Activated CD4-positive, alpha-beta memory T cell treated with anti-CD3 and anti-CD28 coated beads for 36 hours (primary cell): ENCODE results near the gene CCDC12. TPM values are rescaled to one million over a fixed set of nuclear protein-coding genes. Genes with fewer than 3 reads are reported as not detected.

ENCODE experiments used
- CTCF ChIA-PET: fragments of 350-600 bp; sonication (Branson Sonifier 250); formaldehyde crosslinking; loops from one replicate; lab custom pipeline; 2021; ENCODE audit warnings: antibody characterized with exemption, inconsistent platforms; lab: Charles Lee
- POLR2A ChIA-PET: fragments of 350-600 bp; sonication (Branson Sonifier 250); formaldehyde crosslinking; loops from one replicate; lab custom pipeline; 2021; ENCODE audit warnings: antibody characterized with exemption; lab: Charles Lee
- DNase-seq: peaks from one replicate; pipeline ENCODE4 v3.0.0-alpha.2; 2020
- H3K27ac Mint-ChIP-seq: one replicate; pipeline ENCODE4 v1.8.0; 2021; ENCODE audit warnings: mixed read lengths
- H3K27me3 Mint-ChIP-seq: one replicate; pipeline ENCODE4 v1.8.0; 2021; ENCODE audit warnings: mixed read lengths
- H3K36me3 Mint-ChIP-seq: one replicate; pipeline ENCODE4 v1.8.0; 2021; ENCODE audit warnings: mixed read lengths
- H3K4me1 Mint-ChIP-seq: one replicate; pipeline ENCODE4 v1.8.0; 2021; ENCODE audit warnings: low read depth, mixed read lengths
- H3K4me3 Mint-ChIP-seq: one replicate; pipeline ENCODE4 v1.8.0; 2021; ENCODE audit warnings: mild to moderate bottlenecking, mixed read lengths
- H3K9me3 Mint-ChIP-seq: one replicate; pipeline ENCODE4 v1.8.0; 2021; ENCODE audit warnings: mixed read lengths
- intact Hi-C: fragments of 100-400 bp; cut with micrococcal nuclease; formaldehyde crosslinking; loops from one replicate; pipeline ENCODE4 v1.15.1; 2023
- total RNA-seq, 2 experiments: library from RNA; stranded (reverse); gene quantifications; one replicate each; pipeline ENCODE4 v1.2.3, GENCODE V29; 2021

Gene CCDC12
- total RNA-seq, 2 experiments from 2014 or later = 44.3 to 49.9 TPM

DNA sequence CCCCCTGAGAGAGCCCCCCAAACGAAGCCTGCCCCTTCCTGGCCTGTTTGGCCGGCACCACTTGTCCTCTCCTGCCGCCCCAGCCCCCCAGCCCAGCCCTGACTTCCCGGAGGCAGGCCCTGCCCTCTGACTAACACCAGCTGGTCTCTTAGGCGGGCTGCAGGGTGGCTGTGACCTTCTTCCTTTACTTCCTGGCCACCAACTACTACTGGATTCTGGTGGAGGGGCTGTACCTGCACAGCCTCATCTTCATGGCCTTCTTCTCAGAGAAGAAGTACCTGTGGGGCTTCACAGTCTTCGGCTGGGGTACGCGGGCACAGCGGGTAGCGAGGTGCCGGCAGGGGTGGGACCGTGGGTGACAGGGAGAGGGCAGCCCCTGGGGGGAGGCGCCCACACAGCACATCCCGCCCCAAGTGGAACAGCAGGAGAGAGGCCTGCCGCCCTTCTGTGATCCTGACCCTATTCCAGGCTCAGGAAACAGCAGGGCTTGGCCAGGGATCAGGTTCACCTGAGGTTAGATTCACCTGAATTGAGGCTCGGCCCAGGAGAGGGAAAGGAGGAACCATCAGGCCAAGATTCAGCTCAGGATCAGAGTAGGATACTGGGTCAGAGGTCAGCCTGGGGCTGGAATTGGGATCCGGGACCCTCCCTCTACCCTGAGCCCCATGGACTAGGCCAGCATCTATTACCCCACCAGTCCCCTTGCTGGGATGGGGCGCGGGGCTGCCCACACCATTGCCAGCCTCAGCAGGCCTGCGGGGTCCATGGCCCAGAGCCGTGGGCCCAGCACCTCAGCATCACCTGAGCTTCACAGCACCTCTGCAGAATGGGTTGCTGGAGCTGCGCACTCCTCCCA is 77.2 kb downstream of the CCDC12 start:
- H3K9me3 Mint-ChIP-seq = no peaks in the 10 kb centered on the region
- intact Hi-C loops = no loop called here
- peaks cover 5% of the 10 kb centered on the region for H3K4me1 Mint-ChIP-seq
- H3K27me3 Mint-ChIP-seq = peaks cover 19% of the 10 kb centered on the region
- H3K27ac Mint-ChIP-seq = no peak overlapping the region
- CTCF ChIA-PET = interaction anchor here (3.5 kb wide), 1 partner anchor 10 kb away, joined by 15 read pairs; no protein-coding TSS in a partner anchor
- H3K4me3 Mint-ChIP-seq = no peak overlapping the region
- no peaks in the 10 kb centered on the region for H3K36me3 Mint-ChIP-seq
- POLR2A ChIA-PET = no interaction called here
- DNase-seq = no peak

DNA sequence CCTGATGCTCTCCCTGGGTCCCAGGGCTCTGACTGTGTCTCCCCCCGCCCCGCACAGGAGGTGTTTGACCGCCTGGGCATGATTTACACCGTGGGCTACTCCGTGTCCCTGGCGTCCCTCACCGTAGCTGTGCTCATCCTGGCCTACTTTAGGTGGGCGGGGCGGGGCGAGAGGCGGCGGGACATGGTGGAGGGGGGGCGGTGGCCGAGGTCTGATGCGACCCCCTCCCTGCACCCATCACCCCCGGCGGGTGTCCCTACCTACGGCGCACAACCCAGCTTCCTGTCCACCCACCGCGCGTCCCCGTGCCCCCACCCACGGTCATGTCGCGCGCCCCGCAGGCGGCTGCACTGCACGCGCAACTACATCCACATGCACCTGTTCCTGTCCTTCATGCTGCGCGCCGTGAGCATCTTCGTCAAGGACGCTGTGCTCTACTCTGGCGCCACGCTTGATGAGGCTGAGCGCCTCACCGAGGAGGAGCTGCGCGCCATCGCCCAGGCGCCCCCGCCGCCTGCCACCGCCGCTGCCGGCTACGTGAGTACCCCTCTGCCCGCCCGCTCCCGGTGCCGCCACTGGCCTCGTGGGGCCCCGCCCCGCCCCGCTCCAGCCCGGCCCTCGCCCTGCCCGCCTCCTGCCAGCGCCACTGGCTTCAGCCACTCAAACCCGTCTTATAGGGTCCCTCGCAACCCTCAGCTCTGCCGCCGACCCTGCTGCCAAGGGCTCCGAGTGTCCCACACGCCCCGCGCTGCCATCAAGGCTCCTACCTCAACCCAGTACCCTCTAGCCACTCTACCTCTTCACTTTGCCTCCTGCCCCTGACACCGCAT is 78.0 kb downstream of the CCDC12 start:
- Mint-ChIP-seq H3K4me1 (peaks cover 5% of the 10 kb centered on the region), H3K9me3 (no peaks in the 10 kb centered on the region), H3K27me3 (peaks cover 26% of the 10 kb centered on the region), H3K36me3 (no peaks in the 10 kb centered on the region), H3K4me3 (no peak overlapping the region), H3K27ac (no peak overlapping the region)
- ChIA-PET CTCF (interaction anchor here (1.0 to 3.5 kb wide), 3 partner anchors 10 to 20 kb away, joined by 3 to 15 read pairs (median 4); no protein-coding TSS in a partner anchor), POLR2A (no interaction called here)
- intact Hi-C loops = no loop called here
- no peak for DNase-seq

DNA sequence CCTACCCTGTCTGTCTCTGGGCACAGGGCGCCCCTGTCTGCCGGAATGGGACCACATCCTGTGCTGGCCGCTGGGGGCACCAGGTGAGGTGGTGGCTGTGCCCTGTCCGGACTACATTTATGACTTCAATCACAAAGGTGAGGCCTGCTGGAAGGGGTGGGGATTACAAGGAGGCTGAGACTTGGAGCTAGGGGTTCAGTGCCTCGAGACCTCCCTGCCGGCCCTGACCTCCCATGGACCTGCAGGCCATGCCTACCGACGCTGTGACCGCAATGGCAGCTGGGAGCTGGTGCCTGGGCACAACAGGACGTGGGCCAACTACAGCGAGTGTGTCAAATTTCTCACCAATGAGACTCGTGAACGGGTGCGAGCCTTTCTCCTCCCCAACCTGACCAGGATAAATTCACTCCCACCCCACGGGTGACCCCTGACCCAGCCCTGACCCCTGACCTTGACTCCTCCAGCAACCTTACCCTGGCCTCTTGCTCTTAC is 78.7 kb downstream of the CCDC12 start:
- ChIA-PET POLR2A (no interaction called here), CTCF (interaction anchor here (1.0 to 3.5 kb wide), 3 partner anchors 9 to 21 kb away, joined by 3 to 15 read pairs (median 4); no protein-coding TSS in a partner anchor)
- peaks cover 5% of the 10 kb centered on the region for H3K4me1 Mint-ChIP-seq
- no peak for DNase-seq
- no peak overlapping the region for H3K4me3 Mint-ChIP-seq
- intact Hi-C loops = no loop called here
- peaks cover 29% of the 10 kb centered on the region for H3K27me3 Mint-ChIP-seq
- no peaks in the 10 kb centered on the region for H3K9me3 Mint-ChIP-seq
- no peak overlapping the region for H3K27ac Mint-ChIP-seq
- no peaks in the 10 kb centered on the region for H3K36me3 Mint-ChIP-seq

DNA sequence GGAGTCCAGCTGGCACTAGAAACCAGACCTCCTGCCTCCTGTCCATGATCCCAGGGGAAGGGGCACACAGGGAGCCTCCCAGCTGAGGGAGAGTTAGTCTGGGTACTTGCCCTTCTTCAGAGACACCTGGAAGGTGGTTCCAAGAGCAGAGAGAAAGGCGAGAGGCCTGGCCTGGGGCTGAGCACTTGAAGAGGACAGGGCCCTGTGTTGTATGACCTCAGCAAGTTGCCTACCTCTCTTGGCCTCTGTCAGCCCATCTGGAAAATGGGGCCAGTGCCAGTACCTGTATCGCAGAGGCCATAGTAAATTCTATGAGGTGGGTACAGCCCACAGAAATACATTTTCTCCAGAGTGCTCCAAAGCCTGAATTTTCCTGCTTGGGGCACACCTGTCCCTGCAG is 79.5 kb downstream of the CCDC12 start:
- Mint-ChIP-seq H3K36me3 (no peaks in the 10 kb centered on the region), H3K27ac (no peak overlapping the region), H3K4me3 (no peak overlapping the region), H3K4me1 (peaks cover 7% of the 10 kb centered on the region), H3K27me3 (peaks cover 35% of the 10 kb centered on the region), H3K9me3 (no peaks in the 10 kb centered on the region)
- ChIA-PET POLR2A (no interaction called here), CTCF (interaction anchor here (0.9 to 3.5 kb wide), 3 partner anchors 12 to 191 kb away, joined by 3 to 15 read pairs (median 4); no protein-coding TSS in a partner anchor)
- DNase-seq = no peak
- intact Hi-C loops = no loop called here

DNA sequence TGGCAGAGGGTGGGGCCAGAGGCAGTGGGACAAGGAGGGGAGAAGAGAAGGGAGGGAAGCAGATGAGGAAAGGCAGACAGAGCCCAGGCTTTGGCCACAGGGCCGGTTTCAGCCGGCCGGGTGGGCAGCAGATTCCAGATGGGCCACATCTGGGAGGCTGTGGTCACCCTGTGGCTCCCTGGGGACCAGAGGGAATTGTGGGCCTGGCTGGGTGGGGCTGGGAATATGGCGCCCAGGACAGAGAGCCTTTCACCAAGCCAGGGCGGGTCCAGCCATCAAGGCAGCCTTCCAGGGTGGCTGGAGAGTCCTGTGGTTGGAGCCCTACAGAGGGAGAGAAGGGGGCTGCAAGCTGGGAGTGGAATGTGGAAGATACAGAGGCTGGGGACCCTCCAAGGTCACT is 80.2 kb downstream of the CCDC12 start:
- no peaks in the 10 kb centered on the region for H3K9me3 Mint-ChIP-seq
- intact Hi-C loops = no loop called here
- peaks cover 42% of the 10 kb centered on the region for H3K27me3 Mint-ChIP-seq

DNA sequence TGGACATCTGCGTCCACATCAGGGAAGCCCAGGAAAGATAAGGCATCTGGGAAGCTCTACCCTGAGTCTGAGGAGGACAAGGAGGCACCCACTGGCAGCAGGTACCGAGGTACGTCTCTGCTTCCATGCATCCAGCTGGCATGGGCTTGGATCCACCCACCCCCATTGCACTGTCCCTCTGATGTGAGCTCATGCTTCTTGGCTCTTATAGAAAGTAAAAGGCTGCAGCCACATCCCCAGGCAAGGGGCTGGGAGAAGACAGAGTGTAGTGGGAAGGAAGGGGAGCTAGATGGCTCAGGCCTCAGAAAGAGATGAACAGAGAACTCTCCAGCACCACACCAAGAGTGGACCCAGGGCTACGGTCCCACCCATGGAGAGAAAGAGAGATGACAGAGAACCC is 80.8 kb downstream of the CCDC12 start:
- Mint-ChIP-seq H3K27me3 (peaks cover 47% of the 10 kb centered on the region), H3K9me3 (no peaks in the 10 kb centered on the region), H3K36me3 (no peaks in the 10 kb centered on the region), H3K27ac (no peak overlapping the region), H3K4me1 (peaks cover 7% of the 10 kb centered on the region), H3K4me3 (no peak overlapping the region)
- ChIA-PET POLR2A (no interaction called here), CTCF (interaction anchor here (0.9 to 3.6 kb wide), 13 partner anchors 10 to 266 kb away, joined by 3 to 19 read pairs (median 4); partner anchors contain the start of gene TMIE)
- intact Hi-C loops = loop anchor here (1.0 to 2.0 kb wide), 2 partner anchors 29 to 190 kb away; no protein-coding TSS in a partner anchor
- DNase-seq = no peak

More for the DNA sequence above, 80.2 kb downstream of the CCDC12 start:
- POLR2A ChIA-PET = no interaction called here
- Mint-ChIP-seq H3K36me3 (no peaks in the 10 kb centered on the region), H3K4me1 (peaks cover 7% of the 10 kb centered on the region), H3K27ac (no peak overlapping the region), H3K4me3 (no peak overlapping the region)
- DNase-seq = no peak
- CTCF ChIA-PET = interaction anchor here (0.9 to 3.5 kb wide), 10 partner anchors 10 to 197 kb away, joined by 3 to 15 read pairs (median 4); partner anchors contain the start of gene TMIE

DNA sequence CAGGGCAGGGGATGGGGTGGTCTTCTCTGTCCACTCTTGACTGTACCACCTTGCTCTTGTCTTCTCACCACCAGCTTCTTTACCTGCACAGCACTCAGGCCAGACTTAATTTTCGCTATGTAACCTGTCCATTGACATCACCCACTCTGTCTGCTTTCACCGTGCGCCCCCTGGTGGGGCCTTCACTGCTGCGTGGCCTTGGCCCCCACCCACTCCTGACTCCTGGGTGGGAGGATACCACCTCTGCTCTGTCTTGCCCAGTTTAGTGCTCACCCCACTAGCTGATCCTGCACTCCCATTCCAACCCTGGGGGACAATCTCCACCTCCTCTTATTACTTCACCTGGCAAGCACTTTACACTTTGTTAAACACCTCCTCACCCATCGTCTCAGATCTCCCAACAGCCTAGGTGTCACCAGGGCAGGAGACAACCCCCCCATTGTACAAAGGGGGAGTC is 81.3 kb downstream of the CCDC12 start:
- Mint-ChIP-seq H3K4me3 (no peak overlapping the region), H3K36me3 (no peaks in the 10 kb centered on the region), H3K27me3 (peaks cover 49% of the 10 kb centered on the region), H3K9me3 (no peaks in the 10 kb centered on the region), H3K27ac (no peak overlapping the region), H3K4me1 (peaks cover 7% of the 10 kb centered on the region)
- ChIA-PET POLR2A (no interaction called here), CTCF (interaction anchor here (0.6 to 3.6 kb wide), 24 partner anchors 9 to 266 kb away, joined by 3 to 19 read pairs (median 4); partner anchors contain the start of genes MYL3 and TMIE)
- intact Hi-C loops = loop anchor here (1.0 to 2.0 kb wide), 2 partner anchors 28 to 190 kb away; no protein-coding TSS in a partner anchor
- peak; percentile 83 for DNase-seq

DNA sequence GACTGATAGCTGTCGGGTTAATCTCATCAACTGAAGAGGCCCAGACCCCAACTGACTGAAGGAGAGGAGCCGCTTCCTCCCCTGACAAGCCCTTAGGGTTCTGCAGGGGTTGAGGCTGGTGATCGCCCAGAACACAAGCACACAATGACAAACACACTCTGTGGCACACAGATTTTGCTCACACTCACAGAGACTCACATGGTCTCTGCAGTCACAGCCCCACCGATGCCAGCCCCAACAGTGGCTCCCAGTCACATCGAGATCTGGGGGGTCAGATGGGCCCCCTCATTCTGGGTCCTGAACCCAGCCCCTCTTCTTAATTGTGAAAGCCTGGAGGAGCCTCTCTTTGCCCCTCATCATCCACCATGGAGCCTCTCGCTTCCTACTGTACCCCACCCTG is 82.3 kb downstream of the CCDC12 start:
- intact Hi-C loops = loop anchor here (2.0 kb wide), 1 partner anchor 27 kb away; no protein-coding TSS in a partner anchor
- ChIA-PET POLR2A (no interaction called here), CTCF (interaction anchor here (0.9 to 3.6 kb wide), 9 partner anchors 8 to 192 kb away, joined by 3 to 19 read pairs (median 7); partner anchors contain the start of genes MYL3 and TMIE)
- no peak for DNase-seq
- Mint-ChIP-seq H3K27ac (no peak overlapping the region), H3K4me3 (no peak overlapping the region), H3K4me1 (peaks cover 7% of the 10 kb centered on the region), H3K36me3 (no peaks in the 10 kb centered on the region), H3K27me3 (peaks cover 48% of the 10 kb centered on the region), H3K9me3 (no peaks in the 10 kb centered on the region)

DNA sequence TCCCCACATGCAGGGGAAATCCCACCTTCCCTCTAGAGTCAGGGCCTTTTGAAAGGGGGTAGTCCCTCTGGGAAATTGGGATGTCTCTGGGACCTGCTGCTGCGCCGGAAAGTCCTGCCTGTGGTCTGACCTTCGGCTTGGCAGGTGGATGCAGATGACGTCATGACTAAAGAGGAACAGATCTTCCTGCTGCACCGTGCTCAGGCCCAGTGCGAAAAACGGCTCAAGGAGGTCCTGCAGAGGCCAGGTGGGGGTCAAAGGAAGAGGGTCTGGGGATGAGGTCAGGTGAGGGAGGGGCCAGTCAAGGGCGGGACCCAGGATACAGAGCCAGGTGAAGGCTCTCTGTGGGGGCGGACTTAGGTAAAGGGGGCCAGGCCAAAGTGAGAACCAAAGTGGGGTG is 82.8 kb downstream of the CCDC12 start:
- H3K27me3 Mint-ChIP-seq = peaks cover 44% of the 10 kb centered on the region

DNA sequence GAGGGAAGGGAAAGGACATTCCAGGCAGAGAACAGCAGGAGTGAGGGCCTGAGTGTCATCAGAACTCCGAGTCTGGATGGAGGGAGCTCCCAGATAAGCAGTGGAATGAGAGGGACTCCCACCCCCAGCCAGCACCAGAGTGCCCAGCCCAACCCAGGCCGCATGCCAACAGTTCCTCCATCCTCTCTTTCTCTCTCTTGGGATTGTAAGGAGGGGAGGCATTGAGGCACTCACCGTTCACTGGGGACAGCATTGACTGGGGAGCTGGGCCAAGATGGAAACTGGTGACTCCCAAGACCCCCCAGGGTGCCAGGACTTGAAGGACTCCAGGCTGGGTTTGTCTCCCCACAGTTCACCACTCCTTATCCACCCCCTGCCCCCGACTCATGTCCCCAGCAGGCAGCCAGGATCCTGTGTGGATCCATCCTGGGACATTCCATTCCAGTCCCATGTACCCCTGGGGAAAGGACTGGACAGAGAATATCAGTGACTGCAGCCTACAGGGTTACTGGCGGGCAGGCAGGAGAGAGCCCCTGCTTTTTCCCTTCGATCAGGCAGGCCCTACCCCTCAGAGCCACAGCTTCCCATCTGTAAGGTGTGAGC is 83.3 kb downstream of the CCDC12 start:
- H3K9me3 Mint-ChIP-seq = no peaks in the 10 kb centered on the region
- peaks cover 2% of the 10 kb centered on the region for H3K4me1 Mint-ChIP-seq
- CTCF ChIA-PET = interaction anchor here (1.6 to 3.6 kb wide), 4 partner anchors 27 to 190 kb away, joined by 4 to 17 read pairs (median 9); no protein-coding TSS in a partner anchor
- POLR2A ChIA-PET = no interaction called here
- H3K36me3 Mint-ChIP-seq = no peaks in the 10 kb centered on the region
- no peak overlapping the region for H3K27ac Mint-ChIP-seq
- intact Hi-C loops = no loop called here
- no peak overlapping the region for H3K4me3 Mint-ChIP-seq
- H3K27me3 Mint-ChIP-seq = peaks cover 41% of the 10 kb centered on the region
- no peak for DNase-seq

More for the DNA sequence above, 82.8 kb downstream of the CCDC12 start:
- CTCF ChIA-PET = interaction anchor here (1.7 to 3.6 kb wide), 4 partner anchors 27 to 190 kb away, joined by 4 to 19 read pairs (median 15); no protein-coding TSS in a partner anchor
- POLR2A ChIA-PET = no interaction called here
- Mint-ChIP-seq H3K4me1 (peaks cover 5% of the 10 kb centered on the region), H3K4me3 (no peak overlapping the region), H3K27ac (no peak overlapping the region), H3K36me3 (no peaks in the 10 kb centered on the region), H3K9me3 (no peaks in the 10 kb centered on the region)
- intact Hi-C loops = loop anchor here (2.0 kb wide), 1 partner anchor 27 kb away; no protein-coding TSS in a partner anchor
- no peak for DNase-seq
